GM12878 (cell line): Measurements from ENCODE around the gene PCED1B. TPM values are rescaled to one million over a fixed set of nuclear protein-coding genes. Genes with fewer than 3 reads are reported as not detected.

Source experiments
- ATAC-seq: fragments of 200-7000 bp; cut with Tn5 transposase; 3 replicates; pipeline ENCODE4 v1.9.1; 2020; ENCODE audit warnings: mild to moderate bottlenecking, moderate library complexity
- BruUV-seq: library from RNA; stranded (reverse); fragments of 400-500 nt; replicated peaks from 2 replicates; lab custom pipeline; 2021; lab: Mats Ljungman, UMichigan
- CTCF ChIA-PET: fragments of 300-600 bp; sonication (Branson Sonifier 250); formaldehyde crosslinking; extraction: SDS; loops from one replicate; lab custom pipeline; 2021; ENCODE audit warnings: inconsistent platforms; lab: Yijun Ruan, JAX
- POLR2A ChIA-PET: fragments of 350-600 bp; formaldehyde crosslinking; extraction: SDS; loops from one replicate; lab custom pipeline; 2021; ENCODE audit warnings: inconsistent platforms; lab: Charles Lee
- RAD21 ChIA-PET: fragments of 300-600 bp; sonication (Branson Sonifier 250); formaldehyde crosslinking; loops from one replicate; lab custom pipeline; 2023; ENCODE audit warnings: antibody characterized with exemption; ENCODE audit not compliant: unreplicated experiment; lab: Charles Lee
- SMC1A ChIA-PET: fragments of 300-600 bp; sonication (Branson Sonifier 250); formaldehyde crosslinking; loops from one replicate; lab custom pipeline; 2023; ENCODE audit not compliant: unreplicated experiment, uncharacterized antibody; lab: Charles Lee
- DNase-seq: peaks from one replicate; pipeline ENCODE4 v3.0.0-alpha.2; 2011; ENCODE audit warnings: low read depth, low spot score
- FAIRE-seq: peaks from 3 replicates; lab custom pipeline; 2011; peaks lifted over from hg19 to GRCh38; lab: Jason Lieb, UNC
- H2AFZ ChIP-seq: 2 replicates; pipeline ENCODE4 v1.6.0; 2011; ENCODE audit warnings: low read depth, low read length, control low read depth; ENCODE audit not compliant: control insufficient read depth
- H3K27ac ChIP-seq: 2 replicates; pipeline ENCODE4 v1.5.1; 2011; ENCODE audit warnings: control low read depth; ENCODE audit not compliant: control insufficient read depth, insufficient read depth
- H3K27me3 ChIP-seq, 2 experiments: replicated peaks in 1 of 2; 2 replicates each; pipeline versions ENCODE4 v1.6.0 to v1.6.1; 2011; ENCODE audit warnings: low read length in 1 of 2; ENCODE audit not compliant: control insufficient read depth in 2 of 2, insufficient read depth in 2 of 2
- H3K36me3 ChIP-seq, 2 experiments: 2 replicates each; pipeline ENCODE4 v1.5.1; 2011; ENCODE audit warnings: low read length in 1 of 2; ENCODE audit not compliant: control insufficient read depth in 2 of 2, insufficient read depth in 2 of 2
- H3K4me1 ChIP-seq: 2 replicates; pipeline ENCODE4 v1.6.1; 2011; ENCODE audit warnings: mild to moderate bottlenecking, low read length, moderate library complexity, mixed read lengths; ENCODE audit not compliant: control insufficient read depth, insufficient read depth
- H3K4me2 ChIP-seq: 2 replicates; pipeline ENCODE4 v1.6.0; 2011; ENCODE audit warnings: control low read depth; ENCODE audit not compliant: control insufficient read depth, insufficient read depth
- H3K4me3 ChIP-seq: fragments of 200-600 bp; sonication (generic); 2 replicates; pipeline ENCODE4 v1.5.1; 2016
- H3K79me2 ChIP-seq: 2 replicates; pipeline ENCODE4 v1.6.0; 2011; ENCODE audit warnings: low read length; ENCODE audit not compliant: control insufficient read depth, insufficient read depth
- H3K9ac ChIP-seq: 2 replicates; pipeline ENCODE4 v1.8.0; 2011; ENCODE audit warnings: low read length, control low read depth, mixed read lengths; ENCODE audit not compliant: control insufficient read depth, insufficient read depth
- H3K9me3 ChIP-seq: replicated peaks from 3 replicates; pipeline ENCODE4 v1.5.1; 2011; ENCODE audit warnings: mild to moderate bottlenecking, low read length; ENCODE audit not compliant: control insufficient read depth, insufficient read depth
- H4K20me1 ChIP-seq: 2 replicates; pipeline ENCODE4 v1.6.0; 2011; ENCODE audit not compliant: control insufficient read depth, insufficient read depth
- CHD4 ChIP-seq: fragments of 200-600 bp; sonication (generic); IDR thresholded peaks from 2 replicates; pipeline ENCODE4 v1.6.1; 2016; ENCODE audit warnings: mild to moderate bottlenecking
- MEF2B ChIP-seq: fragments of 450-650 bp; IDR thresholded peaks from 2 replicates; pipeline ENCODE4 v1.6.1; 2018; ENCODE audit warnings: mild to moderate bottlenecking, moderate library complexity; ENCODE audit not compliant: partially characterized antibody, poor library complexity, severe bottlenecking
- NBN ChIP-seq: fragments of 450-650 bp; IDR thresholded peaks from 2 replicates; pipeline ENCODE4 v1.6.1; 2016
- NFYA ChIP-seq: IDR thresholded peaks from 2 replicates; pipeline ENCODE4 v1.6.1; 2011; ENCODE audit warnings: low read depth, mild to moderate bottlenecking, low read length, improper control_type of control experiment, borderline replicate concordance
- SIX5 ChIP-seq: IDR thresholded peaks from 2 replicates; pipeline ENCODE4 v1.6.1; 2011; ENCODE audit warnings: mild to moderate bottlenecking, low read depth, low read length, moderate library complexity; ENCODE audit not compliant: severe bottlenecking
- SMAD5 ChIP-seq: IDR thresholded peaks from 2 replicates; pipeline ENCODE4 v1.6.1; 2016; ENCODE audit warnings: antibody characterized with exemption, low read depth
- STAT3 ChIP-seq: IDR thresholded peaks from 2 replicates; pipeline ENCODE4 v1.6.1; 2011; ENCODE audit warnings: low read depth, low read length, improper control_type of control experiment
- TCF3 ChIP-seq: IDR thresholded peaks from 2 replicates; pipeline ENCODE4 v1.6.1; 2012; ENCODE audit warnings: low read depth, mild to moderate bottlenecking, low read length, borderline replicate concordance; ENCODE audit not compliant: insufficient read depth
- whole genome bisulfite sequencing: methylation state at CpG from one replicate; pipeline ENCODE4 v1.1.6; 2016; ENCODE audit warnings: low lambda C conversion rate; ENCODE audit not compliant: insufficient replicate concordance, insufficient coverage; ENCODE audit errors: missing lambda C conversion rate; 5-methylcytosine and 5-hydroxymethylcytosine counted together
- in situ Hi-C: fragments of 300-500 bp; cut with MboI; formaldehyde crosslinking; loops from 9 replicates; pipeline ENCODE4 v1.14.3; 2018; ENCODE audit warnings: mixed read lengths
- intact Hi-C: fragments of 100-400 bp; cut with micrococcal nuclease; formaldehyde crosslinking; loops from one replicate; pipeline ENCODE4 v1.14.2; 2022; ENCODE audit not compliant: unreplicated experiment
- polyA plus RNA-seq, 11 experiments: library from polyadenylated mRNA; depleted of rRNA in 4 of 11; unstranded in 6 of 11; stranded (reverse) in 5 of 11; fragments of >200 nt; fragmentation: Nextera tagmentation in 4 of 11; fragmentation: Illumina TruSeq in 1 of 11; extraction: Ambion mirVana in 4 of 11; extraction: Trizol in 1 of 11; gene quantifications; 1 replicate in 1 of 11; 2 replicates in 10 of 11; pipeline versions ENCODE4 v1.2.1 to v1.2.3, GENCODE V29; 2011 to 2016; ENCODE audit warnings: inconsistent platforms in 2 of 11, missing spikeins in 2 of 11, low read depth in 1 of 11
- total RNA-seq, 4 experiments: library from RNA; depleted of rRNA in 3 of 4; stranded (reverse); fragments of >200 nt in 3 of 4; fragmentation: Illumina TruSeq in 1 of 4; extraction: Trizol in 1 of 4; gene quantifications; 2 replicates each; pipeline versions ENCODE4 v1.2.1 to v1.2.3, GENCODE V29; 2013 to 2021
- TF ChIP-seq, protein P1 (sequence below): fragments of 150-350 bp; IDR thresholded peaks from 2 replicates; pipeline ENCODE4 v1.6.1; 2016; ENCODE audit warnings: low read depth, low read length
- TF ChIP-seq, protein P2 (sequence below): fragments of 450-650 bp; IDR thresholded peaks from 2 replicates; pipeline ENCODE4 v1.6.1; 2017; ENCODE audit warnings: mild to moderate bottlenecking, moderate library complexity

Gene PCED1B
- total and polyA plus RNA-seq, 10 of the 15 experiments (the other 5 are each of a cell fraction or from before 2014, with no cell fraction given): 0.80 to 8.8 (median 3.0) TPM

DNA sequence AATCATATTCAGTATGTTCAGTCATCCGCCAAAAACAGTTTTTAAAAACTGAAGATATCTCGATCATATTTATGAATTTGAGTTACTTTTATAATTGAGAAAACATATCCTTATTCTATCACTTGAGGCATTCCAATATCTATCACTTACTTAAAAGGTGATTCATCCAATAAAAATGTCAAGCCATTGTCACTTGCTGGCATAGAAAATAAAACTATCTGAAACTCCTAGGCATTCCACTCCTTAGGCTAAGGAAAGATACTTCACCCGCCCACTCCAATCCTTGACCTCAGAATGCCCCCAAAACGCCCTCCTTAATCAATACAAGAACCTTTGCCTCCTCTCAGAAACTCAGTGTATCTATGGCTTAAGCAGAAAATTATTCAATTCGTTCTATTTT lies 51.6 kb downstream of the PCED1B start:
- CTCF ChIA-PET: no interaction called here
- RAD21 ChIA-PET: interaction anchor here (1.0 kb wide), 1 partner anchor 145 kb away, joined by 3 read pairs; no protein-coding TSS in a partner anchor
- Histone ChIP-seq H3K9ac (no peak overlapping the region), H3K36me3 (no peaks in the 10 kb centered on the region), H3K9me3 (no peaks in the 10 kb centered on the region), H3K27ac (no peak overlapping the region), H2AFZ (no peak overlapping the region), H4K20me1 (no peaks in the 10 kb centered on the region), H3K79me2 (no peaks in the 10 kb centered on the region), H3K27me3 (no peaks in the 10 kb centered on the region), H3K4me2 (no peak overlapping the region), H3K4me1 (no peaks in the 10 kb centered on the region), H3K4me3 (no peak overlapping the region)
- BruUV-seq: no TSS peak
- intact Hi-C loops (no loop called here), in situ Hi-C loops (no loop called here)
- SMC1A ChIA-PET: interaction anchor here (1.1 to 1.5 kb wide), 3 partner anchors 10 to 24 kb away, joined by 3 to 4 read pairs (median 3); no protein-coding TSS in a partner anchor
- DNase-seq (no peak), ATAC-seq (no peak), FAIRE-seq (no peak)
- TF ChIP-seq SMAD5: no peak
- no peak for TF ChIP-seq SIX5
- no peak for TF ChIP-seq NBN
- 32% methylated on average over 5 of the region's 5 CpGs for WGBS
- POLR2A ChIA-PET: no interaction called here

DNA sequence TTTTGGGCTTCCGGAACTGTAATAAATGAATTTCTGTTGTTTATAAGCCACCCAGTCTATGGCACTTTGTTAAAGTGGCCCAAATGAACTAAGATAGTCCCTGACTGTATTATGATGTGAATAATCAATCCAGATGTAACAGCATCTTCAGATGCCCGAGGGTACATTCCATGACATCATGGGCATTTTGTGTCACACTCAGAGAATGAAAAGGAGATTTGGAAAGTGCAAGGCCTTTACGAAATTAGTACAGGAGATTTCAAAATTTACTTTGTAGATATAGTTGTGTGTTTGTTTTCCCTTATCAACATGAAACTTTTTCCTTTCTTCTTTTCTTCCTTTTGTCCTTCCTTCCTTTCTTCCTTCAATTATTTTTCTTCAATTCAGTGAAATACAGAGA lies 54.6 kb downstream of the PCED1B start:
- in situ Hi-C loops: no loop called here
- WGBS: 35% methylated on average over 3 of the region's 3 CpGs
- no peak overlapping the region for H3K4me3 ChIP-seq
- ChIA-PET CTCF (no interaction called here), RAD21 (no interaction called here), POLR2A (no interaction called here), SMC1A (no interaction called here)
- no peaks in the 10 kb centered on the region for H3K27me3 ChIP-seq
- no peak overlapping the region for H3K9ac ChIP-seq
- H3K79me2 ChIP-seq: no peaks in the 10 kb centered on the region
- no peak overlapping the region for H2AFZ ChIP-seq
- BruUV-seq: no TSS peak
- no peaks in the 10 kb centered on the region for H4K20me1 ChIP-seq
- H3K9me3 ChIP-seq: no peaks in the 10 kb centered on the region
- no peak overlapping the region for H3K4me2 ChIP-seq
- intact Hi-C loops: no loop called here
- DNase-seq: no peak
- no peaks in the 10 kb centered on the region for H3K4me1 ChIP-seq
- no peaks in the 10 kb centered on the region for H3K36me3 ChIP-seq
- ATAC-seq: no peak
- no peak for FAIRE-seq
- no peak overlapping the region for H3K27ac ChIP-seq
- TF ChIP-seq, protein P1, sequence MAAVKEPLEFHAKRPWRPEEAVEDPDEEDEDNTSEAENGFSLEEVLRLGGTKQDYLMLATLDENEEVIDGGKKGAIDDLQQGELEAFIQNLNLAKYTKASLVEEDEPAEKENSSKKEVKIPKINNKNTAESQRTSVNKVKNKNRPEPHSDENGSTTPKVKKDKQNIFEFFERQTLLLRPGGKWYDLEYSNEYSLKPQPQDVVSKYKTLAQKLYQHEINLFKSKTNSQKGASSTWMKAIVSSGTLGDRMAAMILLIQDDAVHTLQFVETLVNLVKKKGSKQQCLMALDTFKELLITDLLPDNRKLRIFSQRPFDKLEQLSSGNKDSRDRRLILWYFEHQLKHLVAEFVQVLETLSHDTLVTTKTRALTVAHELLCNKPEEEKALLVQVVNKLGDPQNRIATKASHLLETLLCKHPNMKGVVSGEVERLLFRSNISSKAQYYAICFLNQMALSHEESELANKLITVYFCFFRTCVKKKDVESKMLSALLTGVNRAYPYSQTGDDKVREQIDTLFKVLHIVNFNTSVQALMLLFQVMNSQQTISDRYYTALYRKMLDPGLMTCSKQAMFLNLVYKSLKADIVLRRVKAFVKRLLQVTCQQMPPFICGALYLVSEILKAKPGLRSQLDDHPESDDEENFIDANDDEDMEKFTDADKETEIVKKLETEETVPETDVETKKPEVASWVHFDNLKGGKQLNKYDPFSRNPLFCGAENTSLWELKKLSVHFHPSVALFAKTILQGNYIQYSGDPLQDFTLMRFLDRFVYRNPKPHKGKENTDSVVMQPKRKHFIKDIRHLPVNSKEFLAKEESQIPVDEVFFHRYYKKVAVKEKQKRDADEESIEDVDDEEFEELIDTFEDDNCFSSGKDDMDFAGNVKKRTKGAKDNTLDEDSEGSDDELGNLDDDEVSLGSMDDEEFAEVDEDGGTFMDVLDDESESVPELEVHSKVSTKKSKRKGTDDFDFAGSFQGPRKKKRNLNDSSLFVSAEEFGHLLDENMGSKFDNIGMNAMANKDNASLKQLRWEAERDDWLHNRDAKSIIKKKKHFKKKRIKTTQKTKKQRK: no peak
- TF ChIP-seq CHD4 (no peak), MEF2B (no peak), NFYA (no peak), TCF3 (no peak), STAT3 (no peak)
- TF ChIP-seq, protein P2, sequence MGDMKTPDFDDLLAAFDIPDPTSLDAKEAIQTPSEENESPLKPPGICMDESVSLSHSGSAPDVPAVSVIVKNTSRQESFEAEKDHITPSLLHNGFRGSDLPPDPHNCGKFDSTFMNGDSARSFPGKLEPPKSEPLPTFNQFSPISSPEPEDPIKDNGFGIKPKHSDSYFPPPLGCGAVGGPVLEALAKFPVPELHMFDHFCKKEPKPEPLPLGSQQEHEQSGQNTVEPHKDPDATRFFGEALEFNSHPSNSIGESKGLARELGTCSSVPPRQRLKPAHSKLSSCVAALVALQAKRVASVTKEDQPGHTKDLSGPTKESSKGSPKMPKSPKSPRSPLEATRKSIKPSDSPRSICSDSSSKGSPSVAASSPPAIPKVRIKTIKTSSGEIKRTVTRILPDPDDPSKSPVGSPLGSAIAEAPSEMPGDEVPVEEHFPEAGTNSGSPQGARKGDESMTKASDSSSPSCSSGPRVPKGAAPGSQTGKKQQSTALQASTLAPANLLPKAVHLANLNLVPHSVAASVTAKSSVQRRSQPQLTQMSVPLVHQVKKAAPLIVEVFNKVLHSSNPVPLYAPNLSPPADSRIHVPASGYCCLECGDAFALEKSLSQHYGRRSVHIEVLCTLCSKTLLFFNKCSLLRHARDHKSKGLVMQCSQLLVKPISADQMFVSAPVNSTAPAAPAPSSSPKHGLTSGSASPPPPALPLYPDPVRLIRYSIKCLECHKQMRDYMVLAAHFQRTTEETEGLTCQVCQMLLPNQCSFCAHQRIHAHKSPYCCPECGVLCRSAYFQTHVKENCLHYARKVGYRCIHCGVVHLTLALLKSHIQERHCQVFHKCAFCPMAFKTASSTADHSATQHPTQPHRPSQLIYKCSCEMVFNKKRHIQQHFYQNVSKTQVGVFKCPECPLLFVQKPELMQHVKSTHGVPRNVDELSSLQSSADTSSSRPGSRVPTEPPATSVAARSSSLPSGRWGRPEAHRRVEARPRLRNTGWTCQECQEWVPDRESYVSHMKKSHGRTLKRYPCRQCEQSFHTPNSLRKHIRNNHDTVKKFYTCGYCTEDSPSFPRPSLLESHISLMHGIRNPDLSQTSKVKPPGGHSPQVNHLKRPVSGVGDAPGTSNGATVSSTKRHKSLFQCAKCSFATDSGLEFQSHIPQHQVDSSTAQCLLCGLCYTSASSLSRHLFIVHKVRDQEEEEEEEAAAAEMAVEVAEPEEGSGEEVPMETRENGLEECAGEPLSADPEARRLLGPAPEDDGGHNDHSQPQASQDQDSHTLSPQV: no peak
